Left lung (tissue), 10 donors: ENCODE results near the gene RPL7A. TPM values are rescaled to one million over a fixed set of nuclear protein-coding genes. Genes with fewer than 3 reads are reported as not detected.
"Not testable (repeated sequence)": the region's sequence is repeated elsewhere in the genome, so short reads cannot be mapped to it uniquely, and the experiment has no call there.

Source experiments
- ATAC-seq: fragments of 200-7000 bp; cut with Tn5 transposase; one replicate; pipeline ENCODE4 v1.9.1; 2020; ENCODE audit warnings: moderate library complexity
- DNase-seq, 4 donors: peaks; one replicate each; pipeline ENCODE4 v3.0.0-alpha.2; 2013 to 2020
- H3K27ac ChIP-seq, 2 donors: fragments of 200-600 bp; sonication (generic) in 1 of 2; one replicate each; pipeline versions ENCODE4 v1.5.0 to v1.8.0; 2020 to 2021
- H3K27me3 ChIP-seq, 2 donors: fragments of 200-600 bp; sonication (generic) in 1 of 2; one replicate each; pipeline versions ENCODE4 v1.5.0 to v1.8.0; 2020 to 2021
- H3K36me3 ChIP-seq, 2 donors: fragments of 200-600 bp; sonication (generic) in 1 of 2; one replicate each; pipeline versions ENCODE4 v1.5.0 to v1.8.0; 2020 to 2021
- H3K4me1 ChIP-seq, 2 donors: fragments of 200-600 bp; one replicate each; pipeline ENCODE4 v1.8.0; 2021
- H3K4me3 ChIP-seq, 2 donors: fragments of 200-600 bp; sonication (generic) in 1 of 2; one replicate each; pipeline versions ENCODE4 v1.5.0 to v1.8.0; 2020 to 2021; ENCODE audit warnings: mild to moderate bottlenecking in 1 of 2
- H3K9me3 ChIP-seq, 2 donors: fragments of 200-600 bp; sonication (generic) in 1 of 2; one replicate each; pipeline versions ENCODE4 v1.5.0 to v1.8.0; 2020 to 2021
- CTCF ChIP-seq, 2 donors: fragments of 200-600 bp; sonication (generic) in 1 of 2; IDR thresholded peaks; one replicate each; pipeline versions ENCODE4 v1.5.0 to v1.8.0; 2021; ENCODE audit warnings: antibody characterized with exemption in 2 of 2
- intact Hi-C, 2 donors: fragments of 100-400 bp; cut with DNase I; formaldehyde crosslinking; loops; one replicate each; pipeline versions ENCODE4 v1.11.2 to v1.14.2; 2022
- polyA plus RNA-seq, 6 donors: library from polyadenylated mRNA; unstranded; fragments of 120-200 nt; gene quantifications; one replicate each; pipeline ENCODE4 v1.2.1, GENCODE V29; 2013; ENCODE audit not compliant: insufficient read length in 6 of 6
- total RNA-seq, 2 donors: library from RNA; stranded (reverse); fragmentation: NEBNext Ultra II Directional; extraction: Animal tissue kit (Norgen Biotek cat#: 25700); gene quantifications; one replicate each; pipeline ENCODE4 v1.2.1, GENCODE V29; 2021
- donor health status: DM: no; HTN: yes; CAD: no.
- donor health status: DM: no; HTN: no; CAD: no.

Gene RPL7A
- total and polyA plus RNA-seq, 8 donors = 1,624 to 3,322 (median 3,094) TPM

DNA sequence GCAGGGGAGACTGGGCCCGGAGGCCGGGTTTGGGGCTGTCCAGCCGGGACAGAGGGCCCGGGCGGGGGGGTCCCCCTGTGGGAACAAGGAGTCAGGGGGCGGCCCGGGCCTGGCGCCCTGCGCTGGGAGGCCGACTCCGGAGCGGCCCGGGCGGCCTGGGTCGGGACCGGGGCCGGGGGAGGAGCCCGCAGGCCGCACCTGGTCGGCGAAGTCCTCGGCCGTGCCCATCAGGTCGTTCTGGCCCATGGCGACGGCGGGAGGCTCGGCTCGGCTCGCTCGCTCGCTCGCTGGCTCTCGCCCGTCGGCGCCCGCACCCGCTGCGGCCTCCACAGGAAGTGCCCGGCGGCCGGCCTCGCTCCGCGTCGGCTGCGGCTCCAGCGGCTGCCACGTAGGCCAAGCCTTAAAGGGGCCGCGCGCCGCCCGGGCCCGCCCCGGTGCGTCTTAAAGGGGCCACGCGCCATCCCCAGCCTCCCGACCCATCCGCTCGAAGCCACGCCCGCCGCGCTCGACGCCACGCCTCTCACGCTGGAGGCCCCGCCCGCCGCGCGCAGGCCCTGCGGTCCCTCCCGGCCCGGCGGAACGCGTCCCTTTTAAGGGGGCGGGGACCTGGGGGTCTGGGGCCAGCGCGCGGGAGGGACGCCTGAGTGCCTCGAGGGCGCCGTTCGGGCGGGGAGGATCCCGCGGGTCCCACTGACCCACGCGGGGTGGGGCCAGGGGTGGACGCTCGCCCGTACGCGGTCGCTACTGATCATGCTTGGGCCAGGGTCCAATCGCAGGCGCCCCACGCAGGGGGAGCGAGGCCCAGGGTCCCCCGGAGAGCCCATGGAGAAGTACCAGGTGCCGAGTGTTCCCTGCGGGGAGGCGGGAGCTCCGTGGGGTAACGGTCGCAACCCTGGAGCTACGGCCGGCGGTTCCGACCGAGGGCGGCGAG lies 28.0 kb downstream of the RPL7A start, which contains the start of the genes STKLD1 and SURF4:
Gene STKLD1, plus strand, starts transcription at position 643 of the 931 bp plus-strand sequence. Its CDS starts 108 bp downstream, at position 751.
Gene SURF4, minus strand, starts transcription at position 337 of the 931 bp plus-strand sequence. Its CDS starts 91 bp downstream, at position 246.
- no peaks in the 10 kb centered on the region for H3K9me3 ChIP-seq
- no peaks in the 10 kb centered on the region for H3K27me3 ChIP-seq
- H3K4me1 ChIP-seq = peaks cover 13 to 51% of the 10 kb centered on the region in 2 donors
- TF ChIP-seq CTCF (IDR thresholded peaks at IDR 0.05) = peak in 1 of 2 donors; percentile 40
- peaks cover 0 to 17% of the 10 kb centered on the region in 2 donors for H3K36me3 ChIP-seq
- intact Hi-C loops = no loop called here
- peak within 1 kb of the TSS; percentile 91 to 97 for H3K4me3 ChIP-seq
- peak within 1 kb of the TSS; percentile 97 for H3K27ac ChIP-seq
- ATAC-seq (peak; percentile 95), DNase-seq (peak; percentile 95 to 100 (median 96))

DNA sequence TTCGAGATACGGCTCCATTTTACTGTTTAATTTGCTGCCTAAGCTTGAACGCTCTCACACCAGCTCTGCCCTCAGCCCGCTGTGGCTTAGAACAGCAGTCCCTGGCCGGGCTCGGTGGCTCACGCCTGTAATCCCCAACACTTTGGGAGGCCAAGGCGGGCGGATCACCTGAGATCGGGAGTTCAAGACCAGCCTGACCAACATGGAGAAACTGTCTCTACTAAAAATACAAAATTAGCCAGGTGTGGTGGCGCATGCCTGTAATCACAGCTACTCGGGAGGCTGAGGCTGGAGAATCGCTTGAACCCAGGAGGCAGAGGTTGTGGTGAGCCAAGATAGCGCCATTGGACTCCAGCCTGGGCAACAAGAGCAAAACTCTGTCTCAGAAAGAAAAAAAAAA lies 29.3 kb downstream of the RPL7A start:
- ATAC-seq, H3K4me3 ChIP-seq, H3K27ac ChIP-seq, H3K9me3 ChIP-seq, H3K27me3 ChIP-seq, intact Hi-C loops: not testable (repeated sequence)
- Histone ChIP-seq H3K36me3 (peaks cover 0 to 15% of the 10 kb centered on the region in 2 donors), H3K4me1 (peaks cover under 1 to 38% of the 10 kb centered on the region in 2 donors)
- peak in 1 of 4 donors; percentile 62 for DNase-seq

- intact Hi-C loops = no loop called here
- Histone ChIP-seq H3K4me1 (peaks cover 0 to 33% of the 10 kb centered on the region in 2 donors), H3K4me3 (no peak overlapping the region), H3K27me3 (no peaks in the 10 kb centered on the region), H3K27ac (no peak overlapping the region), H3K9me3 (no peaks in the 10 kb centered on the region), H3K36me3 (peaks cover 0 to 10% of the 10 kb centered on the region in 2 donors)
- TF ChIP-seq CTCF (IDR thresholded peaks at IDR 0.05) = no peak
- DNase-seq (no peak), ATAC-seq (no peak)
Observed at GRCh38 chr9:133377721-133378216, 29.8 kb downstream of the RPL7A start.

- no peaks in the 10 kb centered on the region for H3K27me3 ChIP-seq
- no peak overlapping the region for H3K27ac ChIP-seq
- intact Hi-C loops = no loop called here
- H3K36me3 ChIP-seq = peaks cover 0 to 3% of the 10 kb centered on the region in 2 donors
- H3K4me3 ChIP-seq = no peak overlapping the region
- H3K9me3 ChIP-seq = no peaks in the 10 kb centered on the region
- no peak for ATAC-seq
- TF ChIP-seq CTCF (IDR thresholded peaks at IDR 0.05) = no peak
- DNase-seq = no peak
- peaks cover 0 to 26% of the 10 kb centered on the region in 2 donors for H3K4me1 ChIP-seq
Observed at GRCh38 chr9:133378408-133378962, 30.5 kb downstream of the RPL7A start.

DNA sequence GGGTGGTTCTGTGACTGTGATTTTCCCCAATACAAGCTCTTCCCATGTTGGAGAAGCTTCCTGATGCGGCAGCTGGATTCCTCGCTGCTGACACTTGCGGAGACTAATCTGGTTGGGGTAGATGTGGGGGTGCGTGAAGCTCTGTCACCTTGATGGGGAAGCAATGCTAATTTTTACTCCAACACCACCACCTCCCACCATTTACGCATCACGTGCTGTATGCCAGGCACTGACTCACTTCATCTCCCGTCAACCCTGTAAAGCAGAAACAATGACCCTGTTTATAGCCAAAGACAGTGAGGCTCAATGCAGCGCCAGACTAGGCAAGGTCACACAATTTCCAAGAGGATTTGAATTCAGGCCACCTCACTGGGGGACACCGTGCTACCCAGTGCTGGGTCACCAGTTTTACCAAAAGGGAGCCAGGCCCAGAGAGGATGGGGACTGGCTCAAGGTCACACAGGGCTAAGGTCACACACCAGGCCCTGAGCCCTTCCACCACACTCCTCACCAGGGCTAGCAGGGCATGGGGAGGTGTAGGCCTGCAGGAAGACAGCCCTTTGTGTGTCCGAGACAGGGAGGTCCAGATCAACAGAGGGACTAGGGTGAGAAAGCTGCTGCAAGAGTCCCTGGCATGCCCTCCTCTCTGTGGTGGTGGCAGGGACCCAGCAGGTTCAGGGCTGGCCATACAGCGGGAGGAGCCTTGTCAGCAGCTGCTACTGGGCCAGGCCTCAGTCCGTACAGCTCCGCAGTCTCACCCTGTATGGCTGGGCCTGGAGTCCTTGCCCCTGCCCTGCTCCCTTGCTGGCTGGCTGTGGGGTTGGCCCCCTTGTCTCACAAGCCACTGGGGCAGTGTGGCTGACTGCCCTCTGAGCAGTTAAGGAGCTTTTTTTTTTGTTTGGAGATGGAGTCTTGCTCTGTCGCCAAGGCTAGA lies 31.4 kb downstream of the RPL7A start:
- ATAC-seq (no peak), DNase-seq (no peak)
- Histone ChIP-seq H3K36me3 (no peaks in the 10 kb centered on the region), H3K27ac (no peak overlapping the region), H3K4me1 (peaks cover 0 to 17% of the 10 kb centered on the region in 2 donors), H3K9me3 (no peaks in the 10 kb centered on the region), H3K4me3 (no peak overlapping the region), H3K27me3 (no peaks in the 10 kb centered on the region)
- TF ChIP-seq CTCF (IDR thresholded peaks at IDR 0.05) = no peak
- intact Hi-C loops = no loop called here
